ENCODE data around the gene PRSS22.

- TF ChIP-seq, protein P1, sequence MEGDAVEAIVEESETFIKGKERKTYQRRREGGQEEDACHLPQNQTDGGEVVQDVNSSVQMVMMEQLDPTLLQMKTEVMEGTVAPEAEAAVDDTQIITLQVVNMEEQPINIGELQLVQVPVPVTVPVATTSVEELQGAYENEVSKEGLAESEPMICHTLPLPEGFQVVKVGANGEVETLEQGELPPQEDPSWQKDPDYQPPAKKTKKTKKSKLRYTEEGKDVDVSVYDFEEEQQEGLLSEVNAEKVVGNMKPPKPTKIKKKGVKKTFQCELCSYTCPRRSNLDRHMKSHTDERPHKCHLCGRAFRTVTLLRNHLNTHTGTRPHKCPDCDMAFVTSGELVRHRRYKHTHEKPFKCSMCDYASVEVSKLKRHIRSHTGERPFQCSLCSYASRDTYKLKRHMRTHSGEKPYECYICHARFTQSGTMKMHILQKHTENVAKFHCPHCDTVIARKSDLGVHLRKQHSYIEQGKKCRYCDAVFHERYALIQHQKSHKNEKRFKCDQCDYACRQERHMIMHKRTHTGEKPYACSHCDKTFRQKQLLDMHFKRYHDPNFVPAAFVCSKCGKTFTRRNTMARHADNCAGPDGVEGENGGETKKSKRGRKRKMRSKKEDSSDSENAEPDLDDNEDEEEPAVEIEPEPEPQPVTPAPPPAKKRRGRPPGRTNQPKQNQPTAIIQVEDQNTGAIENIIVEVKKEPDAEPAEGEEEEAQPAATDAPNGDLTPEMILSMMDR (IDR thresholded peaks at IDR 0.05; ENCODE audit: insufficient read depth, low read length, poor library complexity, severe bottlenecking): peak; percentile 59
- TF ChIP-seq EZH2phosphoT487 (conservative IDR thresholded peaks at IDR 0.05; ENCODE audit: low read length): no peak
Measured at GRCh38 chr16:2838928-2839327, 19.0 kb downstream of the PRSS22 start.

Data from SU-DHL-6 (cell line).